BLaER1 (cell line): ENCODE data around the gene TRAPPC2L.
A peak's percentile ranks its signal among the peaks of the same experiment; 100 is the strongest.
"Not testable (repeated sequence)": the region's sequence is repeated elsewhere in the genome, so short reads cannot be mapped to it uniquely, and the experiment has no call there.

Experiments used
- H3K27ac ChIP-seq: shearing (Covaris generic); formaldehyde crosslinking; 2 replicates; pipeline ENCODE4 v1.8.1; 2022
- H3K27me3 ChIP-seq: shearing (Covaris generic); formaldehyde crosslinking; 2 replicates; pipeline ENCODE4 v1.8.1; 2022
- H3K36me3 ChIP-seq: shearing (Covaris generic); formaldehyde crosslinking; 2 replicates; pipeline ENCODE4 v1.8.1; 2022
- H3K4me1 ChIP-seq: shearing (Covaris generic); formaldehyde crosslinking; 2 replicates; pipeline ENCODE4 v1.8.1; 2022
- H3K4me2 ChIP-seq: shearing (Covaris generic); formaldehyde crosslinking; 2 replicates; pipeline ENCODE4 v1.8.1; 2022
- H3K4me3 ChIP-seq: shearing (Covaris generic); formaldehyde crosslinking; 2 replicates; pipeline ENCODE4 v1.8.1; 2022
- H3K9ac ChIP-seq: shearing (Covaris generic); formaldehyde crosslinking; 2 replicates; pipeline ENCODE4 v1.8.1; 2022
- H3K9me3 ChIP-seq: shearing (Covaris generic); formaldehyde crosslinking; 2 replicates; pipeline ENCODE4 v1.8.1; 2022
- H4K20me1 ChIP-seq: shearing (Covaris generic); formaldehyde crosslinking; 2 replicates; pipeline ENCODE4 v1.8.1; 2022
- Cebpa-rat ChIP-seq: shearing (Covaris generic); IDR thresholded peaks from 2 replicates; pipeline ENCODE4 v1.8.1; 2022

Gene TRAPPC2L

DNA sequence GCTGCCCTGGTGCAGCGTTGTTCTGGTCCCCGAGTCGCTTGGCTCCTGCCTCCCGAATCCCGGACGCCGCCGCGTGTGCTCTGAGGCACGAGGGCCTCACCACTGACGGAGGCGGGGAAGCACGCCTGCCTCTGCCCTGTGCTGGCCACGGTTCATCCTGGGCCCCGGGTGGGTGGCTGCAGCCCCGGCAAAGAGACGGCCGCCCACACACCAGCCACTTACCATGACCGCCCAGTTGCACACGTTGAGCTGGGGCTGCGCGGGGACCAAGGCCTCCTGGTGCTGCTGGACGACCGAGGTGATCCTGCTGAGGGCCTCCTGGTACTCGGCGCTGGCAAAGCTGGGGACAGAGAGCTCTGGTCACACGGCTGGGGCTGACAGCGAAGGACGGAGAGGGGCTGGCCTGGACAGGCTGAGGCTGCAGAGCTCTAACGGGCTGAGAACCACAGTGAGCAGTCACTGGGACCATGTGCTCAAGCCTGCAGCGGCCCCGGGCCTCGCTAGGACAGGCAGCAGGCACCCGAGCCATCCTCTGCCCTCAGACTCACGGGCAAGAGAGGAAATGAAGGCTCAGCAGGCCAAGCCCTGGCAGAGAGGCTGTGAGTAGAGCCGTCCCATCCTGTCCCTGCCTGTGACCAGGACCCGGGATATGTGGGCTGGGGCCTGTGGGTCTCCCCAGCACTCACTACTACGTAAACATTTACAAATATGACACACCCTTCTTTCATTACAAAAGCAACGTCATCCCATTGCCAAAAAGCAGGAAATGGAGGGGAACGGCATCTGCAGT, 38.9 kb upstream of the TRAPPC2L start:
- H3K9ac ChIP-seq = no peak overlapping the region

DNA sequence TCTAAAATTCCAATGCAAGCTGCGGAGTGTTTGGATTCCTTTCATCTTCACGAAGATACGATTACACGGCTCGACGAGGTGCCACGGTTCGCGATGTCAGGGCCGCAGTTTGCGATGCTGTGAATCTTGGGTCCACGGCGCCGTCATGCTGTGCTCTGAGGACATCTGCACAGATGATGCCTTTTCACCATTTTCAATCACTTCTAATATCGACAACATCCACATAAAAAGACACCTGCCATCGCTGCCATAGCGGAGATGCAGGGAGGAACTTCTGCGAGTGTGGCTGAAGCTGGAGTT, 38.4 kb upstream of the TRAPPC2L start:
- no peak for TF ChIP-seq Cebpa-rat
- no peak overlapping the region for H3K4me2 ChIP-seq
- no peak overlapping the region for H3K9ac ChIP-seq
- no peaks in the 10 kb centered on the region for H3K9me3 ChIP-seq
- no peak overlapping the region for H3K27ac ChIP-seq
- peaks cover 20% of the 10 kb centered on the region; the same call in 1 of the 2 replicates for H4K20me1 ChIP-seq
- peaks cover 32% of the 10 kb centered on the region for H3K4me1 ChIP-seq
- peaks cover 51% of the 10 kb centered on the region for H3K36me3 ChIP-seq
- no peak overlapping the region for H3K4me3 ChIP-seq
- H3K27me3 ChIP-seq = no peaks in the 10 kb centered on the region

More for the DNA sequence above, 38.9 kb upstream of the TRAPPC2L start:
- peaks cover 46% of the 10 kb centered on the region for H3K36me3 ChIP-seq
- no peak overlapping the region for H3K4me2 ChIP-seq
- no peaks in the 10 kb centered on the region for H3K27me3 ChIP-seq
- no peak overlapping the region for H3K27ac ChIP-seq
- no peak overlapping the region for H3K4me3 ChIP-seq
- no peaks in the 10 kb centered on the region for H3K9me3 ChIP-seq
- peaks cover 32% of the 10 kb centered on the region for H3K4me1 ChIP-seq
- H4K20me1 ChIP-seq = peaks cover 20% of the 10 kb centered on the region; the same call in 1 of the 2 replicates
- TF ChIP-seq Cebpa-rat = no peak

DNA sequence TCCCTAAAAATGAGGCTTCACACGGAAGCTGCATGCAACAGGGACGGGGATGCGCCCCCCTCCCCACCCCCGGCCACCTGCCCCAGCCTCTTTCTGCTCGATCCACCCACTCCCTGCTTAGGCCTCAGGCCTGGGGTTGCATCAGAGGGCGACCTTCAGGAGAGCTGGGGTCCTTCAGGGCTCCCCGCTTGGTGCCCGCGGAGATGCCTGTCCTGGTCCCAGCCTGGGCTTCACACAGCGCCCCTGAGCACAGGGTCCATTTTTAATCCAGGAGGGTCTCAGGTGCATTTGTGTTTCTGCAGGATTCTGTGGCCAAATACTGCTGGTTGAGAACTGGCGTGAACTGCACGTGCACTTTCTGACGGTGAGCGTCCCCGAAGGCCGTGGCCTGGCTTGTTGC, 37.8 kb upstream of the TRAPPC2L start:
- H3K4me3 ChIP-seq = no peak overlapping the region
- H4K20me1 ChIP-seq = peaks cover 20% of the 10 kb centered on the region; the same call in 1 of the 2 replicates
- H3K9ac ChIP-seq = no peak overlapping the region
- no peak overlapping the region for H3K27ac ChIP-seq
- peaks cover 32% of the 10 kb centered on the region for H3K4me1 ChIP-seq
- peaks cover 57% of the 10 kb centered on the region for H3K36me3 ChIP-seq
- TF ChIP-seq Cebpa-rat = no peak
- H3K4me2 ChIP-seq = no peak overlapping the region
- no peaks in the 10 kb centered on the region for H3K9me3 ChIP-seq
- no peaks in the 10 kb centered on the region for H3K27me3 ChIP-seq

DNA sequence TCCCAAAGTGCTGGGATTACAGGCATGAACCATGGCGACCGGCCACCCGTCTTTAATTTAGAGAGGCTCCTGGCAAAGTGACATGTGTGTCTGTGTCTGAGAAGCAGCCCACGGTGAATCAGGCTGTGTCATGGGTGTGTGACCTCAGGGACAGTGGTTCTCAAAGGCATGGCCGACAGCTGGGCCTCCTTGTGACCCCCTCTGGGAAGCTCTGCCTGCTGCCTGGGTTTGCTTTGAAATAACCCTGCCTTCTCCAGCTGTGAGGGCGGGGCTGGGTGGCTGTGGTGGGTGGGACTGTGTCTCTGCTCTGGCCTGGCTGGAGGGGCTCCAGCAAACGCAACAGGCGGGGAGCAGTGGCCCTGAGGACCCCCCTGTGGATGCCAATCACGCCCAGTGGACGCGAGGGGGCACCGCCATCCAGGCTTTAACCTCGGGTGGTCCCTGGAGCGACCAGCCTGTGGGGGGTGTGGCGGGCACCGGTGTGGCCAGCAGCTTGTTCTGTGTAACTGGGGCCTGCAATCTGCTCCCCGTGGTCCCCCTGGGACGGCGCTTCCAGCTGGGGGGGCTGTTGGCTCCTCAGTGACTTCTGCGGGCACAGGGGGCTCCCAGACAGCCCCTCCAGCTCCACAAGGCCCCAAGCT, 36.4 kb upstream of the TRAPPC2L start:
- H3K27ac ChIP-seq = no peak overlapping the region
- H3K36me3 ChIP-seq = peaks cover 66% of the 10 kb centered on the region
- peaks cover 31% of the 10 kb centered on the region for H3K4me1 ChIP-seq
- H3K9ac ChIP-seq = no peak overlapping the region
- no peak for TF ChIP-seq Cebpa-rat
- H3K9me3 ChIP-seq = no peaks in the 10 kb centered on the region
- no peaks in the 10 kb centered on the region for H3K27me3 ChIP-seq
- H4K20me1 ChIP-seq = peaks cover 15% of the 10 kb centered on the region; the same call in 1 of the 2 replicates
- H3K4me3 ChIP-seq = no peak overlapping the region
- H3K4me2 ChIP-seq = no peak overlapping the region

DNA sequence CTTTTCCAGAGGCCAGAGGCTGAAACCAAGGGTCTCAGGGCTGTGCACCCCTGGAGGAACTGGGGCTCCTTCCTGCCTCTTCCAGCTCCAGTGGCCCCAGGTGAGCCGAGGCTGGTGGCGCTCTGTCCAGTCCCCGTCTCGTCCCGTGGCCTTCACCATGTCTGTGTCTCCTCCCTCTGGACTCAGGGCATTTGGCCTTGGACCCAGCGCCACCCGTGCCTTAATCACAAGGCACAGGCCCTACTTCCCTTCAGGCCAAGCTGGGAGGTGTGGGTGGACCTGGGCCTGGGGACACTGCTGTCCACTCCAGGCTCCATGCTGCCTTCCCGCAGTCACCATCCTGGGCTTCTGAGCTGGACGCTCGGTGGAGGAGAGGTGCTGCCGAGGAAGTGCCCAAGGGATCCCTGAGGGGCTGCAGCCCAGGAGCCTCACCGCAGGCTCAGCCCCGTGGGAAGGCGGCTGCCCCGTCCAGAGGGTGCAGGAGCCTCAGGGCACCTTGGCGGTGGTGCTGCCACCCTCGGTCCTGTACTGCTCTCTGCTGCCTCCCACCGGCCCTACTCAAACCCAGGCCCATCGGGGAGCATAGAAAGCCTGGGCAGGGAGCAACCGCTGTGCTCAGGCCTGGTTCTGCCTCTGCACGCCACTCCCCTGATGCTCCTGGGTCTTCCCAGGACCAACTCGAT, 35.6 kb upstream of the TRAPPC2L start:
- H3K4me3 ChIP-seq = no peak overlapping the region
- peak overlapping the region; percentile 5; the same call in 1 of the 2 replicates for H3K4me2 ChIP-seq
- peaks cover 8% of the 10 kb centered on the region; the same call in 1 of the 2 replicates for H4K20me1 ChIP-seq
- peaks cover 23% of the 10 kb centered on the region for H3K4me1 ChIP-seq
- no peaks in the 10 kb centered on the region for H3K27me3 ChIP-seq
- no peak overlapping the region for H3K9ac ChIP-seq
- no peaks in the 10 kb centered on the region for H3K9me3 ChIP-seq
- H3K36me3 ChIP-seq = peaks cover 71% of the 10 kb centered on the region
- H3K27ac ChIP-seq = no peak overlapping the region
- TF ChIP-seq Cebpa-rat = no peak

DNA sequence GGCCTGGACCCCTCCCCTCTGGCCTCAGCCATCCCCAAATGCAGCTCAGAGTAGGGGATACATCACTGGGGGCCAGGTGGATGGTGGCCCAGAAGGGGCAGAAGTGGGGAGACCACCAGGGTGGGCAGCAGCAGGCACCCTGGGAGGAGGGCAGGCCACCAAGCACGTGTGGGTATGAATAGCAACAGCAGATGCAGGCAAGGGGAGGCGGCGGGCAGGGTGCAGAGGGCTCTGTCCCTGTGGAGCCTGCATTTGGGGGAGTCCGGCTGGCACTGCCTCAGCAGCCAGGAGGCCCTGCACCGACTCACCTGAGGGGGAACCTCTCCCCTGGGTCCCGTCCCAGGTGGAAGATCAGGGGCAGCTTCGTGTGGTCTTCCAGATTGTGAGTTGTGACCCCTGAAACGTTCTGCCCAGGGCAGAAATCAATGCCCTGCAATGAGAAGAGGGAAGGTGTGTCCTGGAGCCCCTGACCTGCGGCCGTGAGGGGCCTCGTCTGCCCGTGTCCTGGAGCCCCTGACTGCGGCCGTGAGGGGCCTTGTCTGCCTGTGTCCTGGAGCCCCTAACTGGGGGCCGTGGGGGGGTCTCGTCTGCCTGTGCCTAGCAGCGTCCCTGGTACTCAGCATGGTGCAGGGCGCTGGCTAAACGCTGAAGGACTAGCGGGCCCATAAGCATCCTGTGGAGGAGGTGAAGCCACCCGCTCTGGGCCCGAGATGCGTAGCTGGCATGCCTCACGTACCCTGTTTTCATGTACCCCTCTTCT, 34.5 kb upstream of the TRAPPC2L start:
- no peak overlapping the region for H3K4me2 ChIP-seq
- no peak for TF ChIP-seq Cebpa-rat
- no peak overlapping the region for H3K9ac ChIP-seq
- no peak overlapping the region for H3K4me3 ChIP-seq
- no peak overlapping the region for H3K27ac ChIP-seq
- peaks cover 19% of the 10 kb centered on the region for H3K4me1 ChIP-seq
- H3K36me3 ChIP-seq = peaks cover 79% of the 10 kb centered on the region
- peaks cover 8% of the 10 kb centered on the region; the same call in 1 of the 2 replicates for H4K20me1 ChIP-seq
- H3K9me3 ChIP-seq = no peaks in the 10 kb centered on the region
- H3K27me3 ChIP-seq = no peaks in the 10 kb centered on the region

DNA sequence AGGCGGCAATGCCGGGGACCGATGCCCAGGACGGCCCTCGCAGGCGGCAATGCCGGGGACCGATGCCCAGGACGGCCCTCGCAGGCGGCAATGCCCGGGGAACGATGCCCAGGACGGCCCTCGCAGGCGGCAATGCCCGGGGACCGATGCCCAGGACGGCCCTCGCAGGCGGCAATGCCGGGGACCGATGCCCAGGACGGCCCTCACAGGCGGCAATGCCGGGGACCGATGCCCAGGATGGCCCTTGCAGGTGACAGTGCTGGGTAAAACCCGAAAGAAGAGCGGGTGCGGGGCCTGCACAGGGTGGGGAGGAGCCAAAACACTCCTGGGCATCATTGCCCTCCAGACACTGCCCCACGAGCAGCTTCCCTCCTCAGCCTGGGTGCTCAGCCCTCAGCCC, 33.3 kb upstream of the TRAPPC2L start:
- not testable (repeated sequence) for H3K9me3 ChIP-seq, H3K9ac ChIP-seq, H3K4me2 ChIP-seq, H3K4me3 ChIP-seq, H4K20me1 ChIP-seq, H3K27ac ChIP-seq, H3K27me3 ChIP-seq
- H3K36me3 ChIP-seq = peaks cover 80% of the 10 kb centered on the region
- H3K4me1 ChIP-seq = peaks cover 19% of the 10 kb centered on the region

DNA sequence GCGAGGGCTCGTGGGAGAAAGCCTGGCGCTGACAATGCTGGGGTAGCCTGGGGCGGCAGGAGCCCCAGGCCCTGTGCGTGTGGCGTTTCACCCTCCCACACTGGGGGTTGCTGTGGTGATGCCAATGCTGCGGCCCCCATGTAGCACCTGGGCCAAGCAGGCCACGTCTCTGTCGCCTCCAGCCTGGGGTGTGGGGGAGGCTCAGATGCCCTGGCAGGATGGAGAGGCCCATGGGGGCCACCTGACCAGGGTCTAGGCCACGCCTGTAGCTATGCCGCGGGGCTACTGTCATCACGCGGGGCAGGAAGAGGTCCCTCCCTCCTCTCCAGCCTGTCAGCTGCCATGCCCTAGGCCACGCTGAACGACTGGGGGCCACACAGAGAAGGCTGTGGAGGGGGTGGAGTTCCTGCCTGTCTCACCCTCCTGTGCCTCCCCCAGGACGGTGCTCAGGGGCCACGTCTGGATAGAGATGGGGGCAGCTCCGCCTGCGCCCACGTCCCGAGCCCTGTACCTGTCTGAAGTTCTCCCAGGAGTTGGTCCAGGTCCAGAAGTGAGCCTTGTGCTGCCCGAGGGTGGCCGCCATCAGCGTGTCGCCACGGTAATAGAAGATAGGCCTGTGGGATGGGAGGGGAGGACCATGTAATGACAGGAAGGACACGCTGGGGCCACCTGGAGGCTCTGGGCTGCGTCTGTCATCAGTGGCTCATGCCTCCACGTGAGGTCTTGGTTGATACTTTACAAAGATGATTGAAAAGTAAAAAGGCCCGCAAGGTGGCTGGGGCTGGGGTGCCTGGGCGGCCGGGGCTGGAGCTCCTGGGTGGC, 32.5 kb upstream of the TRAPPC2L start:
- Histone ChIP-seq H3K36me3 (peaks cover 87% of the 10 kb centered on the region), H3K4me3 (no peak overlapping the region), H3K9me3 (no peaks in the 10 kb centered on the region), H4K20me1 (peaks cover 8% of the 10 kb centered on the region), H3K4me1 (peaks cover 19% of the 10 kb centered on the region), H3K27me3 (no peaks in the 10 kb centered on the region), H3K4me2 (no peak overlapping the region), H3K27ac (no peak overlapping the region), H3K9ac (no peak overlapping the region)
- TF ChIP-seq Cebpa-rat = no peak

DNA sequence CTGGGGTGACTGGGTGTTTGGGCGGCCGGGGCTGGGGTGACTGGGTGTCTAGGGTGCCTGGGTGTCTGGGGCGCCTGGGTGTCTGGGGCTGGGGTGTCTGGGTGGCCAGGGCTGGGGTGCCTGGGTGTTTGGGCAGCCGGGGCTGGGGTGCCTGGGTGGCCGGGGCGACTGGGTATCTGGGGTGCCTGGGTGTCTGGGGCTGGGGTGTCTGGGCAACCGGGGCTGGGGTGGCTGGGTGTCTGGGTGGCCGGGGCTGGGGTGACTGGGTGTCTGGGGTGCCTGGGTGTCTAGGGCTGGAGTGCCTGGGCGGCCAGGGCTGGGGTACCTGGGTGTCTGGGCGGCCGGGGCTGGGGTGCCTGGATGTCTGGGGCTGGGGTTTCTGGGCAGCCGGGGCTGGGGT, 31.8 kb upstream of the TRAPPC2L start:
- Histone ChIP-seq H4K20me1 (peaks cover 8% of the 10 kb centered on the region), H3K4me3 (no peak overlapping the region), H3K9ac (no peak overlapping the region), H3K4me2 (no peak overlapping the region), H3K9me3 (no peaks in the 10 kb centered on the region), H3K4me1 (peaks cover 19% of the 10 kb centered on the region), H3K36me3 (peaks cover 88% of the 10 kb centered on the region), H3K27ac (no peak overlapping the region), H3K27me3 (no peaks in the 10 kb centered on the region)
- TF ChIP-seq Cebpa-rat = no peak
